Head of caudate nucleus (tissue), 42 donors: ENCODE data around the gene SOX6.
"Not testable (repeated sequence)": the region's sequence is repeated elsewhere in the genome, so short reads cannot be mapped to it uniquely, and the experiment has no call there.

ENCODE experiments used
- DNase-seq, 42 donors: peaks; one replicate each; pipeline versions ENCODE4 v3.0.0 to v3.0.0-alpha.2; 2020 to 2021; ENCODE audit warnings: mixed read lengths in 7 of 42
- intact Hi-C: fragments of 100-400 bp; cut with DNase I; formaldehyde crosslinking; loops from one replicate; pipeline ENCODE4 v1.15.0; 2022

The SOX6 gene

DNA sequence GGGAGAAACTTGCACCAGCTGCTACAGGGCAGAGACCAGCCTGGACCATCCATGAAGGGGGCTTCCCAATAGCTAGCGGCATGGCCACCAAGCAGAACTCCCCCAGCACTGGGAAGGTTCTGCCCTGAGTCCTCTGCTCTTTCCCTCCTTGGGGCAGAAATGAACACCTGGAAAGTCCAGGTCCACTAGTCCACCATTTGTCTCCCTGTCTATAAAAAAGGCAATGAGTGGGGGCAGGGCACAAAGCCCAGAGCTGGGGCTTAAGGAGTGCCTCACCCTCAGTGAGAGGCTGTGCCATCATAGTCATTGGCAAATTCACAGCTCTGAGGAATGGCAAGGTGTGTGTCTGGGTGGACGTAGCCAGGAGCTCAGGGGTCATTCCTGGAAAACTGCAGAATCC lies 420.3 kb downstream of the SOX6 start:
- intact Hi-C loops, result no loop called here
- peak in 2 of 42 donors; percentile 15 to 36 for DNase-seq

DNA sequence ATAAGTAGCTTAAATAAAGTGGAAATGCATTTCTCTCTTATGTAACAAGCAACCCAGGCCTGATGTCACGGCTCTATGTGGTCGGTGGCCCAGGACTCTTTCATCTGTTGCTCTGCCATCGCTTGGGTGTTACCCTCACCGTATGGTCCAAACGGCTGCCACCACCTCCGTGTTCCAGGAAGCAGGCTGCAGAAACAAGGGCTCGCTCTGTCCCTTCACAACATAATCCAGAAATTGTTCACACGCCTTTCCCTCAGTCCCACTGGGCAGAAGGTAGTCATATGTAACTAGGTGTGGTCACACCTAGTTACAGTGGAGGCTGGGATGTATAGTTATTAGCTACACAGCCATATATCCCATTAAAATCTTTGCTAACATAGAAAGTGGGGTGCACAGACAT lies 421.0 kb downstream of the SOX6 start:
- intact Hi-C loops, result no loop called here
- DNase-seq, result peak in 2 of 42 donors; percentile 20 to 34

DNA sequence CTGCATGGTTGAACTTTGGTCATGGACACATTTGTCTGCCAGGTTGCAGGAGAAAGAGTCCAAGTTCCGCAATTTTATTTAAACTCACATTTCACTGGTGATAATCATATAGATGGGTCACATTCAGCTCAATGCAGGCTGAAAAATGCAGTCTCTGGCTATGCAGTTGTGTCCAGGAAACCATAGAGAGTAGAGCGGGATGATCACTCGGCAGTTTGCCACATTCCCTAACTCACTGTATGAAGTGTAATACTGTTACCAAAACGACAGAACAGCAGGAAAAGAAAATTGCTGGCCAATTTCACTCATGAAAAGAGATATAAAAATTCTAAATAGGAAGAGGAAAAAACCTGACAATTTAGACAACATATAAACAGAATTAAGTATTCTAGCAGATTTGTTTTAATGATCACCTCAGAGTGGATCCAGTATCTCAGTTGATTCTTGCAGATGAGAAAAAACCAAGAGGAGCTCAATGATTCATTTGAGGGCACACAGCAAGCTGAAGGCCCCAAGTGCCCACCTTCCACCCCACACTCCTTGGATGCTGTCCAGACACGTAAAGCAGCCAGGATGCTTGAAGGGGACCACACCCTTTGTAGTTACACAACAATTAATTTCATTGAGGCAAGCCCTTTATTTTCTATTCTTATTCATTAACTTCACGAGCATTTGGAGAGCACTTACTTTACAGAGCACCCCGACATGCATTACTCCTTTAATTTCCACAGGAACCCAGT lies 422.3 kb downstream of the SOX6 start:
- DNase-seq, result peak in 2 of 42 donors; percentile 4 to 14
- intact Hi-C loops, result no loop called here

DNA sequence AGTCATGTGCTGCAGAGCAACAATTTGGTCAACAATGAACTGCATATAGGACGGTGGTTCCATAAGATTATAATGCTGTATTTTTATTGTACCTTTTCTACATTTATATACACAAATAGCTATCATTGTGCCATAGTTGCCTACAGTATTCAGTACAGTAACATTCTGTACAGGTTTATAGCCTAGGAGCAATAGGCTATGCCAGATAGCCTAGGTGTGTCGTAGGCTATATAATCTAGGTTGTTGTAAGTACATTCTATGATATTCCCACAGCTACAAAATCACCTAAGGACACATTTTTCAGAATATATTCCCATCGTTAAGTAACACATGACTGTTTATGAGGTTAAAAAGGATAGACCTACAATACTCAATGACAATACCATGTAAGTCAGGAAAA lies 423.9 kb downstream of the SOX6 start:
- intact Hi-C loops, result no loop called here
- no peak for DNase-seq

DNA sequence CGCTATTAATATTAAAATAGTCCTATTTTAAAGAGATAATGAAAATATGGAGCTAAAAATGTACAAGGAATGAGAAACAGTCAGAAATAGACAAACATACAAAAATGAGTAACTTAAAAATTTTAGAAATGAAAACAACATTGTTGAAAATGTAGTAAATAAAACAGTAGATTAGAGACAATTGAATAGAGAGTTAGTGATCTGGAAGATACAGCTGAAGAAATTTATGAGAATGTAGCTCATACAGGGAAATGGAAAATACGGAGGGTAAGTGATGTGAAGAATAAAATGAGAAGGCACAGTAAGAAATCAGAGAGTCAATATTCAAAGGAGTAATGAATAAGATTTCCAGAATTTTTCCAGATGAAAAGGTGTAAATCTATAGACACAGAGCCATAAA lies 424.8 kb downstream of the SOX6 start:
- no peak for DNase-seq
- intact Hi-C loops, result no loop called here

DNA sequence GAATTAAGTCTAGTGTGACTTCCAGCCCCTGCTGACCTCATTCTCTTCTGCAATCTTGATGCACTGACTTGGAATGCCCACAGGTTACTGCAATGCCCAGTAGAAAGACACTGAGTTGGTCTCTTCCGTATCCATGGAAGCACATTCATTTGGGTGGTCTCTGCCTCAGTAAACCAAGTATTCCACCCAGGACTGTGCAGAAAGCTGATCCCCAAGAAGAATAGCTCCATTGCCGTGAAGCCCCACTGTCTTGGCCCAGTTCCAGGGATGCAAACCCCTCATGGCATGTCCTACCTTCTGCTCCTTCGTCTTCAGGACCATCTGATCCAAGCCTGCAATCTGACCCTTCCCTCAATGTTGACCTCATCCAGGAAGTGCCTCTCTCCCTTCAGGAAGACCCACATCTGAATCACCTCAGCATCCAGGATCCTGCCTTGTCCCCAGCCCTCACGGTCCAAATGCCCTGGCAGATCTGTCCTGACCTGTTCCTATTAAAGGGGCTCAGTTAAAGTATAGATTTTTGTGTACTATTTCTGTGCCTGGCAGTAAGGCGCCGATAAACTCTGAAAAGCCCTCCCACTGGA lies 425.8 kb downstream of the SOX6 start:
- DNase-seq, result peak in 3 of 42 donors; percentile 6 to 32 (median 22)
- intact Hi-C loops, result no loop called here

DNA sequence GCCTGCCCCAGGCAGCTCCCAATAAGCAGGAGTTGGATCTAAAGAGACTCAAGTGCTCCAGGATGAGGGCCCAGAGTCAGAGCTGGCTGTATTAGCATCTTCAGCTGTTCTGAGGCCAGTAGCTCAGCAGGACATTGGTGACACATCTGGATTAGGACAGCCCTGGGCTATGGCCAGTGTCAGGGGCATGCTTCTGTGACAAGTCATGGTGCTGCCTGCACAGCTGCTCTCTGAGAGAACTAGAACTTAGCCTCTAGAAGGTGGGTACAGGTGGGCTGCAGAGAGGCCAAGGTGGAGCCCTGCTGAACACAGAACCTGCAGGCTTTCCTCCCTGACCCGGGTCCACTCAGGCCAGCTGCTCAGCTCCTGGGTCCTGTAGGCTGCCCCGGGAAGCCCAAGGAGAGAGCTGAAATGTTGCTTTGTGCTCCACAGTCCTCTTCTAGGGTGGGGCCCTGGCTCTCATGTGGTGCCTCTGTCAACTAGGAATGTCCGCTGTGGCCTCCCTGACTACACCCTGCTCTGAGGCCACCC lies 426.9 kb downstream of the SOX6 start:
- intact Hi-C loops, result no loop called here
- peak in 4 of 42 donors; percentile 6 to 28 (median 18) for DNase-seq

DNA sequence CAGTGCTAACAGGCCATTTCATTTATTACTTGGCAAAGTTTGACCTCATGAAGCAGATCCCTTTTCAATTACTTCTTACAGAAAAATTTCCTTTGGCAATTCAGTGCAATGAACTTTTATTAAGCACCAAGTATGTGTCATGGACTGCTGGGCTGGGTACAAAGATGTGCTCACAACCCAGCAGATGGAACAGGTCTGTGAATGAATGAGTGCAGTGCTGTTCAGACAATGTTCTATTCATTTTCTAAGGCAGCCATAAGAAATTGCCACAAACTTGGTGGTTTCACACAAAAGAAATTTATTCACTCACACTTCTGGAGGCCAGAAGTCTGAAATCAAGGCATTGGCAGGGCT lies 428.5 kb downstream of the SOX6 start:
- intact Hi-C loops, result no loop called here
- peak in 2 of 42 donors; percentile 1 to 4 for DNase-seq

DNA sequence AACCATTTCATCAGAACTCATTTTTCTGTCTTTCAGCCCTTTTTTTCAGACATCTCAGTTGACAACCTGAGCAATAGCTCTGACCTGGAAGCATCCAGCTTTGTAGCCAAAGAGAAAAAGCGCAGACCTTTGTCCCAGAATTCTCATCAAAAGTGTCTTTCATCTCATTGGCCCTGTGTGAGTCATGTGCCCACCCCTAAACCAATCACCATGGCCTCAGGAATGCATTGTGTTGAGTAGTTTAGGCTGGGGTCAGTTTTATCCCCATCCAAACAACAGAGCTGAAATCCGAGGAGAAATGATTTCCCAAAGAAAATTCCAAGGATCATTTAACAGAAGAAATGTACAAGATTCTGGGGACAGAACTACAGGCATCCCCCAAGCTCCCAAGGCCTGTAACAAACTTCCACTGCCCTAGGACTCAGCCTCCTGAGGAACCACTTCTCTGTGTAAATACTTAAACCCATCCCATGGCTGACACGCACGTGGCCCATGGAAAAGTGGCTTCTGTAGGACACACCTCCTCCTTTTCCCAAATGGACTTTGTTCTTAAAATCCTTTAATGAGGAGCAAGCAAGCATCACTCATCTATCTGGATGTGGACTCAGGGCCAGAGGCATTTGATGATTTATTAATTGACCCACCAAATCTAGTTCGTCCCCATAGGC lies 429.0 kb downstream of the SOX6 start:
- intact Hi-C loops, result no loop called here
- peak in 1 of 42 donors; percentile 30 for DNase-seq

DNA sequence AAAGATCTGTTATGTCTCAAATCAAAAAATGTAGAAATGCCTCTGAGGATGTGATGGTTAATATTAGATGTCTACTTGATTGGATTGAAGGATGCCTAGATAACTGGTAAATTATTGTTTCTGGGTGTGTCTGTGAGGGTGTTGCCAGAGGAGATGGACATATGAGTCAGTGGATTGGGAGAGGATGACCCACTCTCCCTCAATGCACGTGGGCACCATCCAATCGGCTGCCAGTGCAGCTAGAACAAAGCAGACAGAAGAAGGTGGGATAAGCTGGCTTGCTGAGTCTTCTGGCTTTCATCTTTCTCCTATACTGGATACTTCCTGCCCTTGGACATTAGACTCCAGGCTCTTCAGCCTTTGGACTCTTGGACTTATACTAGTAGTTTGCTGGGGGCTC lies 430.3 kb downstream of the SOX6 start:
- intact Hi-C loops, result no loop called here
- peak in 1 of 42 donors; percentile 2 for DNase-seq

DNA sequence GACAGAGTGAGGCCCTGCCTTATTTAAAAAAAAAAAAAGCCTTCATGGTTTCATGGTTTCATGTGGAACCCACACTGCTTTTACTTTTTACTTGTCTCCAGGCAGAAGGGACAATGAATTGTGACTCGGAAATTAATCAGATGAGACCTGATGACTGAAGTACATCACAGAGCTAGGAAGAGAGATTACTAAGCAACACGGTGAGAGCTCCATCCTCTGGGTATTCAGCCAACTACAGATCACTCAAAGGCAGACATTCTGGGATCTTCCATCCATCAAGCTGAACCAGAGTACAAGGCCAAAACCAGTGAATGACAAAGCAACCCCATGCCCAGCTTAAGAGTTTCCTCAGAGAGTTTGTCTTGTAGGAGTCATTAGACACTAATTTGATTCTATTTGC lies 433.2 kb downstream of the SOX6 start:
- DNase-seq, result peak in 2 of 42 donors; percentile 6 to 18
- intact Hi-C loops, result no loop called here

DNA sequence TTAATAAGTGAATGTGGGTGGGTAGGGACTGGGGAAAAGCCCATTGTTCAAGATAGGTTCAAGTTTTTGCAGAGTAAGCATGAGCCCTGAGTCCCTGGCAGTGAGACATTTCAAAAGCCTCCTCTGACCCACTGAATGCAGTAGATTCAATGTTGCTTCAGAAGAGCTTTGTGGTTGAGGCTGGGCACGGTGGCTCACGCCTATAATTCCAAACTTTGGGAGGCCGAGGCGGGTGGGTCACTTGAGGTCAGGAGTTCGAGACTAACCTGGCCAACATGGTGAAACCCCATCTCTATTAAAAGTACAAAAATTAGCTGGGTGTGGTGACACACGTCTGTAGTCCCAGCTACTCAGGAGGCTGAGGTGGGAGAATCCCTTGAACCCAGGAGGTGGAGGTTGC lies 433.6 kb downstream of the SOX6 start:
- peak in 2 of 42 donors; percentile 1 for DNase-seq
- intact Hi-C loops, result not testable (repeated sequence)

DNA sequence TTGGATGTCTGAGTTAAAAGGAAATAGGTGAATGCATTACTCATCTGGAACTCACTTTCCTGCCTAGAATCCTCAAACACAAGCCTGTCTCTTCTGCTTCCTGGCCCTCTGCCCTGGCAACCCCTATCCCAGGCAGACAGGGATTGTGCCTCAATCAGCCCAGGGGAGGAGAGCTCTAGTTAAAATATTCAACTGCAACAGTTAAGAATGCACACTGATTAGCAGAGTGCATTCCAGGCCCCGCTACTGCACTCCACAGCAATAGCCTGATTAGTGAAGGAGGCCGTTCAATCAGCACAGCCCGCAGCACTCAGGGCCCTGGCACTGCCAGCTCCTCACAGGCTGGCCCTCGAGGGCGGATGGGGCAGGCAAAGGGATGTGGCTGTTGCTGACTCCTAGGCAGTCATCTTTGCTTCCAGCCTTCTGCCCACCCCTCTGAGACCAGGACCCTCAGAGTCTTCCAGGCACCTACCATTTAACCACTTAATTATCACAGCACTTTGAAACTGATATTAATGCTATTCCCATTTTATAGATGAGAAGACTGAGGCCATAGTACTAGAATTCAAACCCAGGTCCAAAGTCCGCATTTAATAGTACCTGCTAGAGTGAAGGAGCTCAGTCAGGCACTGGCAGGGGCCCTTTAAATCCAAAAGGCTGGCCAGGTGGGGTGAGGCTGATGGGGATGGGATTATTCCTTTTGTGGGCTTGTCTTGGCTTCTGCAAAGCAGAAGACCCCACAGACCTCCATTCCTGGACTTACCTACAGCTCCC lies 435.3 kb downstream of the SOX6 start:
- DNase-seq, result peak in 14 of 42 donors; percentile 8 to 55 (median 26)
- intact Hi-C loops, result no loop called here

DNA sequence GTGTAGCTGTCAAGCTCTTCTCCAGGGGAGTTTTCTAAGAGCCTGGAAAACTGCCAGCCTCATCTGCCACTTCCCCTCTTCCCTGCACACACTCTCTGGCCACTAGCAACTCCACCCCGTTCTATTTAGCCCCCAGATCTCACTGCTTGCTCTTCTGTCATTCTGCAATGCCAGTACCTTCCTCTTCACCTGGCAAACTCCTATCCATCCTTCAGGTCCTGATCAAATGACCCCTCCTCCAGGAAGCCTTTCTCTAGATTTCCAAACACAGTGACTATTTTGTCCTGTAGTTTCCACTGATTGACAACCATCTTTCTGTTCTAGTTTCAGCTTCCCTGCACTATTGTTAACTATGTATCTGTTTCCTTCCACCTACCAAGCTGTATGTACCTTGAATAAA lies 437.7 kb downstream of the SOX6 start:
- no peak for DNase-seq
- intact Hi-C loops, result no loop called here

DNA sequence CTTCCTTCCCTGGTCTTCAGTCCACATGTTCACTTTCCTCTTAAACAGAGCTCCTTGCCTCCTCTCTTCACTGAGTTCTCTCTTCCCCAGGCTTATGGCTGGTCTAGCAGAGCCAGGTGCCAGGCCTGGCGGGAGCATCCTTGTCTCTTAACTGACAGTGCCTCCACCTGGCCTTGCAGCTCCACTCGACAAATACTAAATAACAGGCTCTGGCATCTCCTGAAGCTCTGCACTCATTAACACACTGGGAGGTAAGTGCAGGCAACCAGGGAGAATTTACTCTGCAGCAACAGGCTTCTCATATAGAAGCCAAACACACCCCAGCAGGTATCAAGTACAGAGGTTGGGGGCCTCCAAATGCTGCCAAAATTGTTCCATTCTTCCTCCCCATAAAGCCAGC lies 438.1 kb downstream of the SOX6 start:
- DNase-seq, result peak in 1 of 42 donors; percentile 30
- intact Hi-C loops, result no loop called here
